ENCODE data around the gene HIVEP3. TPM values are rescaled to one million over a fixed set of nuclear protein-coding genes. Genes with fewer than 3 reads are reported as not detected.

The HIVEP3 gene
- total RNA-seq, 4 donors from 2014 or later: 1.4 to 3.0 (median 2.3) TPM

DNA sequence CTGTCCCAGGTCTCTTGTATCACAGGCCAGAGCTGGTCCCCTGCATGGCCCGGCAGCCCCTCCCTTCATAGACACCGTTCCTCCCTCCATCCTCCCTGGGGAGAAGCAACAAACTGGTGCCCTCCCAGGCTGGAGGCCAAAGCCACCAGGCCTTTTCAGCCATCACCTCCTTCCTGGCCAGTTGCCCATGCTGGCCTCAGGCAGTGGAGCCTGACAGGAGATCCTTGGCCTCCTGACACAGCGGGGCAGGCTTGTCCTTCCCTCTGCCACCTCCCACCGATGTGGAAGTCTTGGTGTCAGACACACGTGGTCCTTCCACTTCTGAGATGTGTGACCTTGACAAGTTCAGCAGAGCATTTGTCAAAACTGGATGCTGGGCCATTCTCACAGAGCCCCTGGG, 206.0 kb downstream of the HIVEP3 start:
- Histone ChIP-seq H3K4me1 (no peaks in the 10 kb centered on the region), H3K27me3 (no peaks in the 10 kb centered on the region), H3K9me3 (no peaks in the 10 kb centered on the region), H3K27ac (replicated peaks in 1 of 4) (no peak overlapping the region), H3K4me3 (no peak overlapping the region), H3K36me3 (no peaks in the 10 kb centered on the region)
- DNase-seq (ENCODE audit: extremely low spot score): no peak
- WGBS: 66% methylated on average over 5 of the region's 5 CpGs
- intact Hi-C loops (cut with DNase I): no loop called here
- no peak for TF ChIP-seq POLR2A (IDR thresholded peaks at IDR 0.05; ENCODE audit: low read depth)

DNA sequence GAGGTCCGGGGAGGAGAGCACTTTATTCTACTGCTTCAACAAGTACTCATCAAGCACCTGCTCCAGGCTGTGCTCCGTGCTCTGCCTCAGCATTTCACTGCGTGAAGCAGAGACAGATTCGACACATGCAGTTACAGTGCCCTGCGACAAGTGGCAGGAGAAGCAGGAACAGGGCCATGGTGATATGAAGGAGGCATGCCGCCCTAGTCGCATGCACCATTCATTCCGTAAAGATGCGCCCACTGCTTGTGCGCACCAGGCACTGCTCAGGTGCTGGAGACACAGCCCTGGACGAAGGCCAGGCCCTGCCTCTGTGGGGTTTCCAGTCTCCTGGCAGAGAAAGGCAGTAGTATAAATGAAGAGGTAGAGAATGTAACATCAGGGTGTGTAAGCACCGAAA, 206.6 kb downstream of the HIVEP3 start:
- no peaks in the 10 kb centered on the region for H3K4me1 ChIP-seq
- H3K36me3 ChIP-seq: no peaks in the 10 kb centered on the region
- intact Hi-C loops (cut with DNase I): no loop called here
- no peaks in the 10 kb centered on the region for H3K9me3 ChIP-seq
- H3K27ac ChIP-seq (replicated peaks in 1 of 4): no peak overlapping the region
- DNase-seq (ENCODE audit: extremely low spot score): no peak
- WGBS: 95% methylated on average over 12 of the region's 12 CpGs
- no peak overlapping the region for H3K4me3 ChIP-seq
- no peaks in the 10 kb centered on the region for H3K27me3 ChIP-seq
- TF ChIP-seq EP300 (IDR thresholded peaks at IDR 0.05) (no peak), POLR2AphosphoS5 (IDR thresholded peaks at IDR 0.05) (no peak), POLR2A (IDR thresholded peaks at IDR 0.05; ENCODE audit: low read depth) (no peak)
- TF ChIP-seq, protein P1, sequence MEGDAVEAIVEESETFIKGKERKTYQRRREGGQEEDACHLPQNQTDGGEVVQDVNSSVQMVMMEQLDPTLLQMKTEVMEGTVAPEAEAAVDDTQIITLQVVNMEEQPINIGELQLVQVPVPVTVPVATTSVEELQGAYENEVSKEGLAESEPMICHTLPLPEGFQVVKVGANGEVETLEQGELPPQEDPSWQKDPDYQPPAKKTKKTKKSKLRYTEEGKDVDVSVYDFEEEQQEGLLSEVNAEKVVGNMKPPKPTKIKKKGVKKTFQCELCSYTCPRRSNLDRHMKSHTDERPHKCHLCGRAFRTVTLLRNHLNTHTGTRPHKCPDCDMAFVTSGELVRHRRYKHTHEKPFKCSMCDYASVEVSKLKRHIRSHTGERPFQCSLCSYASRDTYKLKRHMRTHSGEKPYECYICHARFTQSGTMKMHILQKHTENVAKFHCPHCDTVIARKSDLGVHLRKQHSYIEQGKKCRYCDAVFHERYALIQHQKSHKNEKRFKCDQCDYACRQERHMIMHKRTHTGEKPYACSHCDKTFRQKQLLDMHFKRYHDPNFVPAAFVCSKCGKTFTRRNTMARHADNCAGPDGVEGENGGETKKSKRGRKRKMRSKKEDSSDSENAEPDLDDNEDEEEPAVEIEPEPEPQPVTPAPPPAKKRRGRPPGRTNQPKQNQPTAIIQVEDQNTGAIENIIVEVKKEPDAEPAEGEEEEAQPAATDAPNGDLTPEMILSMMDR (IDR thresholded peaks at IDR 0.05): no peak

DNA sequence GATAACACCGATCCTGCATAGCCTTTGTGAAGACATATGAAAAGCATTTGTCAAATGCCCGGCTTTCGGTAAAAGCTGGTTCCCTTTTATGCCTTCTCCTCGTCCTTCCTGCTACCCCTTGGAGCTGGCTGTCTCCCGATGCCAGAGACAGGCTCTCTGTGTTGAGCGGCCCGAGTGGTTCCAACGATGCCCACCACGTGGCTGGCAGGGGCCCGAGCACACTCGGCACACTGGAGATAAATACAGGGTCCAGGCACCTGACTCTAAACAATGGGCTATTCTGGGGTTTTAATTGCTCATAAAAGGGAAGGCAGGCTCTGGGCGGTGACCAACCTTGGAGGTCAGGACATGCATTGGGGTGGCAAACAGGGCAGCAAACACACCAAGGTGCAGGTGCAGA, 207.1 kb downstream of the HIVEP3 start:
- no peaks in the 10 kb centered on the region for H3K27me3 ChIP-seq
- intact Hi-C loops (cut with DNase I): no loop called here
- no peak overlapping the region for H3K27ac ChIP-seq (replicated peaks in 1 of 4)
- no peaks in the 10 kb centered on the region for H3K36me3 ChIP-seq
- no peaks in the 10 kb centered on the region for H3K4me1 ChIP-seq
- WGBS: 96% methylated on average over 11 of the region's 12 CpGs
- no peaks in the 10 kb centered on the region for H3K9me3 ChIP-seq
- TF ChIP-seq, protein P1 (IDR thresholded peaks at IDR 0.05): no peak
- TF ChIP-seq POLR2A (IDR thresholded peaks at IDR 0.05; ENCODE audit: low read depth) (no peak), EP300 (IDR thresholded peaks at IDR 0.05) (no peak), POLR2AphosphoS5 (IDR thresholded peaks at IDR 0.05) (no peak)
- H3K4me3 ChIP-seq: no peak overlapping the region
- DNase-seq (ENCODE audit: extremely low spot score): no peak

DNA sequence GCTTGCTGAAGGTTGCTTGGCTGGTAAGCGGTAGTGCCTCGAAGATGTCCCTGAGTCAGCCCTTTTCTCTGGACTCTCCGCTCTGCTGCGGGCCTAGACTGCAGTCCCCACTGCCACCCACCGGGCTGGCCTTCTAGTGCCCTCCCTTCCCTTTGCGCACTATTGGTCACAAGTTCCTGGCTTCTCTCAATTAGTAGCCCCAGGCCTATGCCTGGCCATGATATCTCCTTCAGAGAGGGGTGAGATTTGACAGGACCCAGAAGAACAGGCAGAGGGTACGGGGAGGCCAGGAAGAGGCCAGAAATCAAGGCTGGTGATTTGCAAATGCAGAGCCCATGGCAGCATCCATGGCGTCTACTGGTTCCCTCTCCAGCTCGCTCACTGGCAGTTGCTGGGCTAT, 207.7 kb downstream of the HIVEP3 start:
- H3K27ac ChIP-seq (replicated peaks in 1 of 4): no peak overlapping the region
- TF ChIP-seq POLR2A (IDR thresholded peaks at IDR 0.05; ENCODE audit: low read depth) (no peak), EP300 (IDR thresholded peaks at IDR 0.05) (no peak), POLR2AphosphoS5 (IDR thresholded peaks at IDR 0.05) (no peak)
- TF ChIP-seq, protein P1 (IDR thresholded peaks at IDR 0.05): no peak
- no peaks in the 10 kb centered on the region for H3K9me3 ChIP-seq
- intact Hi-C loops (cut with DNase I): no loop called here
- no peak for DNase-seq (ENCODE audit: extremely low spot score)
- no peaks in the 10 kb centered on the region for H3K4me1 ChIP-seq
- no peaks in the 10 kb centered on the region for H3K36me3 ChIP-seq
- H3K4me3 ChIP-seq: no peak overlapping the region
- 95% methylated on average over 9 of the region's 9 CpGs for WGBS
- no peaks in the 10 kb centered on the region for H3K27me3 ChIP-seq

DNA sequence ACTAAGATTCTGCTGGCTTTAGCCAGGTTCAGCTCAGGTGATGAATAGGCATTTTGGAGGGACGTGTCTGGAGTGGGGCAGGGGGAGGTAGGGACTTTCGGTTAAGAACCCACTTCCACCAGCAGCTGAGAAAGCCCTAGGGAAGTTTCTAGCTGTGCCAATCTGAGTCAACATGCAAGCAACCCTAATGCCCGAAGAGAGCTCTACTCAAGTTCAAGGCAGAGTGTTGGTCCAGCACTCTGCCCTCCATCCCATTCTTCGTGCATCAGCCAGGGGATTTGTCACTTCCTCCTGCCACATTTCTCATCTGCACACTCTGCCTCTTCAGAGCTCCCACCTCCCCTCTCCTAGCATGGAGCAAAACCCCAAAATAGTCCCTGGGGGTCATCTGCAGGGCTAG, 208.8 kb downstream of the HIVEP3 start:
- TF ChIP-seq POLR2A (IDR thresholded peaks at IDR 0.05; ENCODE audit: low read depth) (no peak), EP300 (IDR thresholded peaks at IDR 0.05) (no peak), POLR2AphosphoS5 (IDR thresholded peaks at IDR 0.05) (no peak)
- TF ChIP-seq, protein P1 (IDR thresholded peaks at IDR 0.05): no peak
- intact Hi-C loops (cut with DNase I): no loop called here
- H3K27ac ChIP-seq (replicated peaks in 1 of 4): no peak overlapping the region
- 78% methylated on average over 4 of the region's 4 CpGs for WGBS
- no peak overlapping the region for H3K4me3 ChIP-seq
- no peaks in the 10 kb centered on the region for H3K4me1 ChIP-seq
- no peak for DNase-seq (ENCODE audit: extremely low spot score)
- H3K36me3 ChIP-seq: no peaks in the 10 kb centered on the region
- no peaks in the 10 kb centered on the region for H3K27me3 ChIP-seq
- H3K9me3 ChIP-seq: no peaks in the 10 kb centered on the region
